ENCODE data around the gene PHB1. TPM values are rescaled to one million over a fixed set of nuclear protein-coding genes. Genes with fewer than 3 reads are reported as not detected.

The PHB1 gene
- total RNA-seq, 1 experiment from 2014 or later: 641 TPM

GRCh38 chr17:49447628-49448302 lies 33.1 kb upstream of the PHB1 start:
- TF ChIP-seq EZH2phosphoT487 (IDR thresholded peaks at IDR 0.05; ENCODE audit: borderline replicate concordance, low read length) (no peak), EZH2 (IDR thresholded peaks at IDR 0.05; ENCODE audit: low read length, unreplicated experiment) (no peak), CTCF (conservative IDR thresholded peaks at IDR 0.05; ENCODE audit: low read depth, low read length) (no peak)
- intact Hi-C loops (cut with micrococcal nuclease): no loop called here
- H3K27ac ChIP-seq (ENCODE audit: low read length): no peak overlapping the region
- H3K9me2 ChIP-seq (replicated peaks; ENCODE audit: low read length): no peaks in the 10 kb centered on the region
- no peaks in the 10 kb centered on the region for H3K79me2 ChIP-seq (ENCODE audit: low read length)
- no peak overlapping the region for H3K4me3 ChIP-seq (ENCODE audit: low read length)
- H2AFZ ChIP-seq (ENCODE audit: low read length): no peak overlapping the region
- POLR2A ChIA-PET (ENCODE audit: unreplicated experiment): no interaction called here
- H4K20me1 ChIP-seq (ENCODE audit: low read length): no peaks in the 10 kb centered on the region
- DNase-seq (no peak), ATAC-seq (no peak)
- BruUV-seq (replicated peaks): no TSS peak
- no peak overlapping the region for H3K9ac ChIP-seq (ENCODE audit: low read length)
- no peaks in the 10 kb centered on the region for H3K9me3 ChIP-seq (ENCODE audit: low read length)
- H3K36me3 ChIP-seq (ENCODE audit: low read depth, low read length): no peaks in the 10 kb centered on the region
- CTCF ChIA-PET: no interaction called here
- H3F3A ChIP-seq (ENCODE audit: low read length, unreplicated experiment): no peaks in the 10 kb centered on the region
- no peaks in the 10 kb centered on the region for H3K4me1 ChIP-seq (ENCODE audit: insufficient read depth, low read length)
- no peak overlapping the region for H3K4me2 ChIP-seq (ENCODE audit: low read length)
- peaks cover 26% of the 10 kb centered on the region for H3K27me3 ChIP-seq (ENCODE audit: low read length)

- no peak overlapping the region for H3K4me2 ChIP-seq (ENCODE audit: low read length)
- H3K27ac ChIP-seq (ENCODE audit: low read length): no peak overlapping the region
- no peaks in the 10 kb centered on the region for H3F3A ChIP-seq (ENCODE audit: low read length, unreplicated experiment)
- H3K4me1 ChIP-seq (ENCODE audit: insufficient read depth, low read length): no peaks in the 10 kb centered on the region
- ChIA-PET POLR2A (ENCODE audit: unreplicated experiment) (no interaction called here), CTCF (interaction anchor here (0.6 kb wide), 1 partner anchor 153 kb away, joined by 10 read pairs; no protein-coding TSS in a partner anchor)
- no peak overlapping the region for H3K9ac ChIP-seq (ENCODE audit: low read length)
- H3K4me3 ChIP-seq (ENCODE audit: low read length): no peak overlapping the region
- ATAC-seq (no peak), DNase-seq (no peak)
- no peaks in the 10 kb centered on the region for H3K9me2 ChIP-seq (replicated peaks; ENCODE audit: low read length)
- no peaks in the 10 kb centered on the region for H3K9me3 ChIP-seq (ENCODE audit: low read length)
- no peak overlapping the region for H2AFZ ChIP-seq (ENCODE audit: low read length)
- H3K27me3 ChIP-seq (ENCODE audit: low read length): peaks cover 39% of the 10 kb centered on the region
- no peaks in the 10 kb centered on the region for H3K79me2 ChIP-seq (ENCODE audit: low read length)
- TF ChIP-seq EZH2phosphoT487 (IDR thresholded peaks at IDR 0.05; ENCODE audit: borderline replicate concordance, low read length): no peak
- no peak for TF ChIP-seq EZH2 (IDR thresholded peaks at IDR 0.05; ENCODE audit: low read length, unreplicated experiment)
- TF ChIP-seq CTCF (conservative IDR thresholded peaks at IDR 0.05; ENCODE audit: low read depth, low read length): no peak
- H4K20me1 ChIP-seq (ENCODE audit: low read length): no peaks in the 10 kb centered on the region
- intact Hi-C loops (cut with micrococcal nuclease): no loop called here
- no peaks in the 10 kb centered on the region for H3K36me3 ChIP-seq (ENCODE audit: low read depth, low read length)
- no TSS peak for BruUV-seq (replicated peaks)
Observed at GRCh38 chr17:49445591-49445990, 30.9 kb upstream of the PHB1 start.

- POLR2A ChIA-PET (ENCODE audit: unreplicated experiment): no interaction called here
- CTCF ChIA-PET: no interaction called here
Observed at GRCh38 chr17:49444384-49444783, 29.7 kb upstream of the PHB1 start.

More at GRCh38 chr17:49444384-49444783, 29.7 kb upstream of the PHB1 start:
- no peaks in the 10 kb centered on the region for H4K20me1 ChIP-seq (ENCODE audit: low read length)
- H3K9me3 ChIP-seq (ENCODE audit: low read length): no peaks in the 10 kb centered on the region
- H3K9ac ChIP-seq (ENCODE audit: low read length): no peak overlapping the region
- no peaks in the 10 kb centered on the region for H3F3A ChIP-seq (ENCODE audit: low read length, unreplicated experiment)
- no peaks in the 10 kb centered on the region for H3K9me2 ChIP-seq (replicated peaks; ENCODE audit: low read length)
- no peak for ATAC-seq
- no peak overlapping the region for H2AFZ ChIP-seq (ENCODE audit: low read length)
- no peak for DNase-seq
- H3K4me3 ChIP-seq (ENCODE audit: low read length): no peak overlapping the region
- H3K79me2 ChIP-seq (ENCODE audit: low read length): no peaks in the 10 kb centered on the region
- H3K36me3 ChIP-seq (ENCODE audit: low read depth, low read length): no peaks in the 10 kb centered on the region
- TF ChIP-seq EZH2phosphoT487 (IDR thresholded peaks at IDR 0.05; ENCODE audit: borderline replicate concordance, low read length): no peak
- TF ChIP-seq CTCF (conservative IDR thresholded peaks at IDR 0.05; ENCODE audit: low read depth, low read length): no peak
- TF ChIP-seq EZH2 (IDR thresholded peaks at IDR 0.05; ENCODE audit: low read length, unreplicated experiment): no peak
- intact Hi-C loops (cut with micrococcal nuclease): no loop called here
- no peaks in the 10 kb centered on the region for H3K4me1 ChIP-seq (ENCODE audit: insufficient read depth, low read length)
- H3K4me2 ChIP-seq (ENCODE audit: low read length): no peak overlapping the region
- peaks cover 48% of the 10 kb centered on the region for H3K27me3 ChIP-seq (ENCODE audit: low read length)
- no peak overlapping the region for H3K27ac ChIP-seq (ENCODE audit: low read length)
- no TSS peak for BruUV-seq (replicated peaks)
